HG02970 (cell line): ENCODE measurements around the gene GRSF1.
"Not testable (repeated sequence)": the region's sequence is repeated elsewhere in the genome, so short reads cannot be mapped to it uniquely, and the experiment has no call there.

Experiments
- ATAC-seq: cut with Tn5 transposase; IDR thresholded peaks from one replicate; pipeline ENCODE4 v1.9.1; 2021; ENCODE audit warnings: mild to moderate bottlenecking, moderate library complexity, moderate number of reproducible peaks; ENCODE audit not compliant: unreplicated experiment, low FRiP score

The GRSF1 gene

GRCh38 chr4:70839589-70840093 lies at the start of gene GRSF1:
TSS of gene GRSF1 (minus strand) at chr4:70839890. CDS start at chr4:70839827, 63 bp downstream.
- ATAC-seq, result peak; percentile 70

GRCh38 chr4:70885174-70885573 lies 45.5 kb upstream of the GRSF1 start:
- ATAC-seq, result no peak

GRCh38 chr4:70880739-70881138 lies 41.0 kb upstream of the GRSF1 start:
- no peak for ATAC-seq

GRCh38 chr4:70877556-70877955 lies 37.9 kb upstream of the GRSF1 start:
- ATAC-seq, result no peak

GRCh38 chr4:70874268-70875156 lies 34.8 kb upstream of the GRSF1 start:
- ATAC-seq, result no peak

- ATAC-seq, result no peak
These were observed 33.5 kb upstream of the GRSF1 start for GRCh38 chr4:70873216-70873615.

- no peak for ATAC-seq
These were observed 29.1 kb upstream of the GRSF1 start for GRCh38 chr4:70868778-70869177.

GRCh38 chr4:70863099-70863790 lies 23.6 kb upstream of the GRSF1 start:
- no peak for ATAC-seq

- ATAC-seq, result no peak
These were observed 19.4 kb upstream of the GRSF1 start for GRCh38 chr4:70859066-70859465.

GRCh38 chr4:70858454-70858853 lies 18.8 kb upstream of the GRSF1 start:
- ATAC-seq, result no peak

- no peak for ATAC-seq
These were observed 15.8 kb upstream of the GRSF1 start for GRCh38 chr4:70855464-70855863.

GRCh38 chr4:70849291-70849690 lies 9.6 kb upstream of the GRSF1 start:
- no peak for ATAC-seq

- no peak for ATAC-seq
These were observed 4.5 kb upstream of the GRSF1 start for GRCh38 chr4:70844180-70844579.

GRCh38 chr4:70842761-70843435 lies 3.2 kb upstream of the GRSF1 start:
- ATAC-seq, result no peak

GRCh38 chr4:70841951-70842350 lies 2.3 kb upstream of the GRSF1 start:
- ATAC-seq, result no peak

- no peak for ATAC-seq
These were observed 1.5 kb upstream of the GRSF1 start for GRCh38 chr4:70841211-70841610.

GRCh38 chr4:70840631-70841030 lies 941 bp upstream of the GRSF1 start:
- not testable (repeated sequence) for ATAC-seq

- ATAC-seq, result not testable (repeated sequence)
These were observed 447 bp upstream of the GRSF1 start for GRCh38 chr4:70840137-70840536.

- ATAC-seq, result peak; percentile 51
These were observed 763 bp downstream of the GRSF1 start for GRCh38 chr4:70838666-70839588.

- no peak for ATAC-seq
These were observed 1.5 kb downstream of the GRSF1 start for GRCh38 chr4:70838204-70838603.
